ENCODE results near the gene TSPAN3. TPM values are rescaled to one million over a fixed set of nuclear protein-coding genes. Genes with fewer than 3 reads are reported as not detected.

The TSPAN3 gene
- total and polyA plus RNA-seq, 2 donors (not counting 1 experiment from before 2014, with no cell fraction given) = 109 to 130 TPM

GRCh38 chr15:77013776-77014131 lies 57.2 kb downstream of the TSPAN3 start:
- TF ChIP-seq EZH2 (IDR thresholded peaks at IDR 0.05; ENCODE audit: borderline replicate concordance, insufficient read depth, low read depth, low read length, poor library complexity, severe bottlenecking) = no peak
- no peak for TF ChIP-seq CTCF (IDR thresholded peaks at IDR 0.05)
- H3K9ac ChIP-seq (ENCODE audit: low read length) = no peak overlapping the region
- peak overlapping the region; percentile 62 for H3K4me2 ChIP-seq (replicated peaks; ENCODE audit: low read depth, low read length, poor library complexity, severe bottlenecking)
- peak overlapping the region in 1 of 2 donors; percentile 47 for H3K27ac ChIP-seq (ENCODE audit: low read length in 2 of 2)
- peaks cover 92% of the 10 kb centered on the region for H4K20me1 ChIP-seq (ENCODE audit: control insufficient read depth, insufficient read depth, low read length, poor library complexity, severe bottlenecking)
- no peaks in the 10 kb centered on the region for H3K27me3 ChIP-seq (replicated peaks in 1 of 4; ENCODE audit: control extremely low read depth in 1 of 4, control insufficient read depth in 3 of 4, insufficient read depth in 4 of 4, low read length in 3 of 4)
- Mint-ChIP-seq H3K27me3 (no peaks in the 10 kb centered on the region), H3K4me3 (peak overlapping the region; percentile 48), H3K27ac (peak overlapping the region; percentile 81), H3K4me1 (peaks cover 68% of the 10 kb centered on the region), H3K9me3 (ENCODE audit: insufficient read depth) (no peaks in the 10 kb centered on the region)
- WGBS (ENCODE audit: insufficient coverage) = 44% methylated on average over 5 of the region's 6 CpGs
- peaks cover 57 to 82% of the 10 kb centered on the region in 2 donors for H3K4me1 ChIP-seq (ENCODE audit: control insufficient read depth in 2 of 2, insufficient read depth in 2 of 2, low read length in 2 of 2)
- intact Hi-C loops (cut with micrococcal nuclease) = loop anchor here (1.0 kb wide), 1 partner anchor 10 kb away; no protein-coding TSS in a partner anchor
- CTCF ChIA-PET = interaction anchor here (1.3 to 1.7 kb wide), 4 partner anchors 9 to 530 kb away, joined by 3 to 12 read pairs (median 6); partner anchors contain the start of gene PSTPIP1
- POLR2A ChIA-PET = interaction anchor here (0.5 to 1.5 kb wide), 4 partner anchors 11 to 33 kb away, joined by 3 to 6 read pairs (median 3); partner anchors contain the start of gene PSTPIP1
- peaks cover 0 to 33% of the 10 kb centered on the region in 2 experiments for H3K36me3 ChIP-seq (replicated peaks in 1 of 2; ENCODE audit: control extremely low read depth in 1 of 2, control insufficient read depth in 1 of 2, extremely low read depth in 1 of 2, insufficient read depth in 2 of 2, low read length in 1 of 2)
- DNase-seq (no peak), ATAC-seq (ENCODE audit: low read depth) (peak; percentile 66)
- no peaks in the 10 kb centered on the region for H3K9me3 ChIP-seq (ENCODE audit: control extremely low read depth in 1 of 3, control insufficient read depth in 2 of 3, insufficient read depth in 1 of 3, low read length in 2 of 3)
- H3K4me3 ChIP-seq (ENCODE audit: control extremely low read depth in 1 of 5, extremely low read depth in 1 of 5, insufficient read depth in 1 of 5, low read depth in 2 of 5, low read length in 4 of 5) = no peak overlapping the region
- H3K79me2 ChIP-seq (ENCODE audit: control insufficient read depth, insufficient read depth, low read length) = peaks cover 80% of the 10 kb centered on the region
- H2AFZ ChIP-seq (ENCODE audit: insufficient read depth, low read depth, low read length, poor library complexity, severe bottlenecking) = no peak overlapping the region

- H3K9ac ChIP-seq (ENCODE audit: low read length) = no peak overlapping the region
- ChIA-PET POLR2A (interaction anchor here (1.1 to 1.5 kb wide), 3 partner anchors 10 to 18 kb away, joined by 3 read pairs; partner anchors contain the start of gene PSTPIP1), CTCF (interaction anchor here (1.2 to 1.7 kb wide), 5 partner anchors 10 to 531 kb away, joined by 3 to 12 read pairs (median 5); partner anchors contain the start of gene PSTPIP1)
- H3K27me3 ChIP-seq (replicated peaks in 1 of 4; ENCODE audit: control extremely low read depth in 1 of 4, control insufficient read depth in 3 of 4, insufficient read depth in 4 of 4, low read length in 3 of 4) = no peaks in the 10 kb centered on the region
- H4K20me1 ChIP-seq (ENCODE audit: control insufficient read depth, insufficient read depth, low read length, poor library complexity, severe bottlenecking) = peaks cover 97% of the 10 kb centered on the region
- H3K4me1 Mint-ChIP-seq = peaks cover 70% of the 10 kb centered on the region
- 46% methylated on average over 4 of the region's 4 CpGs for WGBS (ENCODE audit: insufficient coverage)
- DNase-seq (no peak), ATAC-seq (ENCODE audit: low read depth) (no peak)
- no peak overlapping the region for H2AFZ ChIP-seq (ENCODE audit: insufficient read depth, low read depth, low read length, poor library complexity, severe bottlenecking)
- H3K79me2 ChIP-seq (ENCODE audit: control insufficient read depth, insufficient read depth, low read length) = peaks cover 88% of the 10 kb centered on the region
- H3K4me1 ChIP-seq (ENCODE audit: control insufficient read depth in 2 of 2, insufficient read depth in 2 of 2, low read length in 2 of 2) = peaks cover 57 to 74% of the 10 kb centered on the region in 2 donors
- H3K27ac Mint-ChIP-seq = peak overlapping the region; percentile 61
- peak overlapping the region; percentile 62 for H3K4me2 ChIP-seq (replicated peaks; ENCODE audit: low read depth, low read length, poor library complexity, severe bottlenecking)
- peak overlapping the region; percentile 64 for H3K4me3 Mint-ChIP-seq
- TF ChIP-seq EZH2 (IDR thresholded peaks at IDR 0.05; ENCODE audit: borderline replicate concordance, insufficient read depth, low read depth, low read length, poor library complexity, severe bottlenecking) (no peak), CTCF (IDR thresholded peaks at IDR 0.05) (no peak)
- no peak overlapping the region for H3K4me3 ChIP-seq (ENCODE audit: control extremely low read depth in 1 of 5, extremely low read depth in 1 of 5, insufficient read depth in 1 of 5, low read depth in 2 of 5, low read length in 4 of 5)
- intact Hi-C loops (cut with micrococcal nuclease) = no loop called here
- no peaks in the 10 kb centered on the region for H3K27me3 Mint-ChIP-seq
- H3K9me3 ChIP-seq (ENCODE audit: control extremely low read depth in 1 of 3, control insufficient read depth in 2 of 3, insufficient read depth in 1 of 3, low read length in 2 of 3) = no peaks in the 10 kb centered on the region
- no peaks in the 10 kb centered on the region for H3K9me3 Mint-ChIP-seq (ENCODE audit: insufficient read depth)
- peak overlapping the region in 1 of 2 donors; percentile 12 for H3K27ac ChIP-seq (ENCODE audit: low read length in 2 of 2)
- peaks cover 0 to 32% of the 10 kb centered on the region in 2 experiments for H3K36me3 ChIP-seq (replicated peaks in 1 of 2; ENCODE audit: control extremely low read depth in 1 of 2, control insufficient read depth in 1 of 2, extremely low read depth in 1 of 2, insufficient read depth in 2 of 2, low read length in 1 of 2)
Measured at GRCh38 chr15:77012868-77013267, 58.0 kb downstream of the TSPAN3 start.

Data from B cell (primary cell).